ENCODE data around the gene SLC36A1.

- TF ChIP-seq, protein P1, sequence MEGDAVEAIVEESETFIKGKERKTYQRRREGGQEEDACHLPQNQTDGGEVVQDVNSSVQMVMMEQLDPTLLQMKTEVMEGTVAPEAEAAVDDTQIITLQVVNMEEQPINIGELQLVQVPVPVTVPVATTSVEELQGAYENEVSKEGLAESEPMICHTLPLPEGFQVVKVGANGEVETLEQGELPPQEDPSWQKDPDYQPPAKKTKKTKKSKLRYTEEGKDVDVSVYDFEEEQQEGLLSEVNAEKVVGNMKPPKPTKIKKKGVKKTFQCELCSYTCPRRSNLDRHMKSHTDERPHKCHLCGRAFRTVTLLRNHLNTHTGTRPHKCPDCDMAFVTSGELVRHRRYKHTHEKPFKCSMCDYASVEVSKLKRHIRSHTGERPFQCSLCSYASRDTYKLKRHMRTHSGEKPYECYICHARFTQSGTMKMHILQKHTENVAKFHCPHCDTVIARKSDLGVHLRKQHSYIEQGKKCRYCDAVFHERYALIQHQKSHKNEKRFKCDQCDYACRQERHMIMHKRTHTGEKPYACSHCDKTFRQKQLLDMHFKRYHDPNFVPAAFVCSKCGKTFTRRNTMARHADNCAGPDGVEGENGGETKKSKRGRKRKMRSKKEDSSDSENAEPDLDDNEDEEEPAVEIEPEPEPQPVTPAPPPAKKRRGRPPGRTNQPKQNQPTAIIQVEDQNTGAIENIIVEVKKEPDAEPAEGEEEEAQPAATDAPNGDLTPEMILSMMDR (conservative IDR thresholded peaks at IDR 0.05), result no peak
- TF ChIP-seq EZH2 (IDR thresholded peaks at IDR 0.05; ENCODE audit: low read depth), result no peak
Measured at GRCh38 chr5:151450605-151451004, 3.2 kb downstream of the SLC36A1 start.
